ENCODE measurements around the gene HOXA2. TPM values are rescaled to one million over a fixed set of nuclear protein-coding genes. Genes with fewer than 3 reads are reported as not detected.
A peak's percentile ranks its signal among the peaks of the same experiment; 100 is the strongest.

HOXA2 gene
- total RNA-seq, 4 donors from 2014 or later = 3.1 to 7.0 (median 5.0) TPM

DNA sequence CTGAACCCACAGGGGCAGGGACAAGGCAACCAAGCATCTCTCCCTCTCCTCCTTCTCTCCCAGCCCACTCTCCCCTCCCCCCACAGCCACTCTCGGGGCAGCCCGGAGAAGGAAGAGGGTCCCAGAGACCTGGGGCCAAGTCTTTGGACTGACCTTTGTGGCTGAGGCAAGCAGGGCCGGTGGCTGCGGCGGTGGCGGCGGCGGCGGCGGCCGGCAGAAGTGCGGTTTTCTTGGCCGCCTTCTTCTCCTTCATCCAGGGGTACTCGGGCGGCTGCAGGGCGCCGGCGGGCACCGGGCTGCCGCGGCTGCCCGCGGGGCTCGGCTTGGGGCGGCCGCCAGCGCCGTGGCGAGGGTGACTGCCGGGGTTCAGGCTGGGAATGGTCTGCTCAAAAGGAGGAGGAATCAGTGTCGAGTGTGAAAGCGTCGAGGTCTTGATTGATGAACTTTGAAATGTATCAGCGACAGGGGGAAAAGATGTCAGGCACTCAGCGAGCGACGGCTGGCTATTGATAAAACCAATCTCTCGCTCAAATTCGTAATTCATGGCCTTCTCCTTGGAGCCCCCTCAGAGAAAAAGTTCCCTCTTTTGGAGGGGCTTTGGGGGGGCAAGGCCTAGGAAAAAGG is 414 bp downstream of the HOXA2 start:
- Histone ChIP-seq H3K36me3 (no peaks in the 10 kb centered on the region), H3K27ac (peak overlapping the region; percentile 94 to 99 (median 98)), H3K4me3 (peak overlapping the region; percentile 48 to 96), H3K4me1 (peaks cover 0 to 69% (median 4%) of the 10 kb centered on the region in 3 donors), H3K27me3 (no peaks in the 10 kb centered on the region), H3K9me3 (no peaks in the 10 kb centered on the region)
- TF ChIP-seq POLR2AphosphoS5 (IDR thresholded peaks at IDR 0.05) (no peak), EP300 (IDR thresholded peaks at IDR 0.05) (no peak), POLR2A (IDR thresholded peaks at IDR 0.05) (no peak)
- TF ChIP-seq, protein P1, sequence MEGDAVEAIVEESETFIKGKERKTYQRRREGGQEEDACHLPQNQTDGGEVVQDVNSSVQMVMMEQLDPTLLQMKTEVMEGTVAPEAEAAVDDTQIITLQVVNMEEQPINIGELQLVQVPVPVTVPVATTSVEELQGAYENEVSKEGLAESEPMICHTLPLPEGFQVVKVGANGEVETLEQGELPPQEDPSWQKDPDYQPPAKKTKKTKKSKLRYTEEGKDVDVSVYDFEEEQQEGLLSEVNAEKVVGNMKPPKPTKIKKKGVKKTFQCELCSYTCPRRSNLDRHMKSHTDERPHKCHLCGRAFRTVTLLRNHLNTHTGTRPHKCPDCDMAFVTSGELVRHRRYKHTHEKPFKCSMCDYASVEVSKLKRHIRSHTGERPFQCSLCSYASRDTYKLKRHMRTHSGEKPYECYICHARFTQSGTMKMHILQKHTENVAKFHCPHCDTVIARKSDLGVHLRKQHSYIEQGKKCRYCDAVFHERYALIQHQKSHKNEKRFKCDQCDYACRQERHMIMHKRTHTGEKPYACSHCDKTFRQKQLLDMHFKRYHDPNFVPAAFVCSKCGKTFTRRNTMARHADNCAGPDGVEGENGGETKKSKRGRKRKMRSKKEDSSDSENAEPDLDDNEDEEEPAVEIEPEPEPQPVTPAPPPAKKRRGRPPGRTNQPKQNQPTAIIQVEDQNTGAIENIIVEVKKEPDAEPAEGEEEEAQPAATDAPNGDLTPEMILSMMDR (IDR thresholded peaks at IDR 0.05) = no peak
- WGBS, 2 donors (ENCODE audit: low coverage in 1 of 2) = 0% methylated on average over 2 to 4 of the region's 39 CpGs
- ATAC-seq = no peak

DNA sequence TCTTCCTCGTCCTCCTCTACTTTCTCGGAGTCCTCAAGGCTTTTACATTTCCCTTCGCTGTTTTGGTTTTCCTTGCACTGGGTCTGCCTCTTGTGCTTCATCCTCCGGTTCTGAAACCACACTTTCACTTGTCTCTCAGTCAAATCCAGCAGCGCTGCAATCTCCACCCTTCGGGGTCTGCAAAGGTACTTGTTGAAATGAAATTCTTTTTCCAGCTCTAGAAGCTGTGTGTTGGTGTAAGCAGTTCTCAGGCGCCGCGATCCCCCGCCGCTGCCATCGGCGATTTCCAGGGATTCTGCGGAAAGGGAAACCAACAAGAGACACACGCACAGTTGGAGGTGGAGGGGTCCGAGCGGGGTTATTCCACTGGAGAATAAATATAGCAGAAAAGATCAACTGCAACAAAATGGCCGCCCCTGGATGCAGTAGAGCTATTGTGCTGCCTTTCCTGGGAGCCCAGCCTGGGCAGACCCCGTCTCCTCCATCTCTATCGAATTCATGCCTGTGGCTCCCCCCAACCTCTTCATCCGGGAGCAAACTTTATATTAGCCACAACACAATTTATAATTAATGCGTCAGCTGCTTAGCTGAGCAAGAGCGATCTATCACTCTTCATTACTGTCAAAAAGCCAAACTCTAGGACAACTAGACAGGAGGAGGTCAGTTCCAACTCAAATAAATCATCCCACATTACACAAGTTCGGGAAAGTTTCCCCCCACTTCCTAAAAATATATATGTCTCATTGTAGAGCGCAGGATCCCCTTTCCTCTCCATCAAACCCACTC is 1.1 kb downstream of the HOXA2 start:
- 0 to 6% methylated on average over 10 to 15 of the region's 25 CpGs for WGBS, 2 donors (ENCODE audit: low coverage in 1 of 2)
- TF ChIP-seq POLR2A (IDR thresholded peaks at IDR 0.05) = peak in 1 of 2 donors; percentile 4
- no peak for TF ChIP-seq EP300 (IDR thresholded peaks at IDR 0.05)
- TF ChIP-seq POLR2AphosphoS5 (IDR thresholded peaks at IDR 0.05) = peak; percentile 76
- Histone ChIP-seq H3K4me1 (peaks cover 0 to 62% (median 4%) of the 10 kb centered on the region in 3 donors), H3K27me3 (no peaks in the 10 kb centered on the region), H3K4me3 (peak overlapping the region; percentile 48 to 96), H3K27ac (peak overlapping the region; percentile 94 to 99 (median 98)), H3K9me3 (no peaks in the 10 kb centered on the region), H3K36me3 (no peaks in the 10 kb centered on the region)
- ATAC-seq = no peak

DNA sequence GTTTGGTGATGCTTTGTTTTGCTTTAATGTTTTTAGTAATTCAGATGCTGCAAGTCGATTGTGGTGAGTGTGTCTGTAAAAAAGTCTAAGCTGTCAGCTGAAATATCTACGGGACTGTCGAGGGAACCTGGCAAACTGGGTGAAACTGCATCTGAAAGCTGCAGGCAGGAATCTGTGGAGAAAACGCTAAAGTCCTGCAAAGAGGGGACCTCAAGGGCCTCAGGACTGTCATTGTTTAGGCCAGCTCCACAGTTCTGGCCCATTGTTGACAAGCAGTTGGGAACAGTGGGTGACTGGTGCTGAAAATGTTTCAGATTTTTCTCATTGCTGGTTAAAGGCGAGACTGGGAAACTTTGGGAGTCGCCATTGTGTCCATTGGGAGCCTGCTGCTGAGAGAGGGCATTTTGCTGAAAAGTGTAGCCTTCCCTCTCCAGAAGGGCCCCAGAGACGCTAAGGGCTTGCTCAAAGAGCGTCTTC is 1.8 kb downstream of the HOXA2 start:
- H3K36me3 ChIP-seq = no peaks in the 10 kb centered on the region
- 6 to 7% methylated on average over 8 of the region's 8 CpGs for WGBS, 2 donors (ENCODE audit: low coverage in 1 of 2)
- H3K27me3 ChIP-seq = no peaks in the 10 kb centered on the region
- peak overlapping the region; percentile 48 to 96 for H3K4me3 ChIP-seq
- peak overlapping the region; percentile 94 to 99 (median 98) for H3K27ac ChIP-seq
- H3K9me3 ChIP-seq = no peaks in the 10 kb centered on the region
- peaks cover 0 to 56% (median 4%) of the 10 kb centered on the region in 3 donors for H3K4me1 ChIP-seq
- TF ChIP-seq POLR2A (IDR thresholded peaks at IDR 0.05) (peak in 1 of 2 donors; percentile 4), POLR2AphosphoS5 (IDR thresholded peaks at IDR 0.05) (no peak)
- no peak for ATAC-seq

DNA sequence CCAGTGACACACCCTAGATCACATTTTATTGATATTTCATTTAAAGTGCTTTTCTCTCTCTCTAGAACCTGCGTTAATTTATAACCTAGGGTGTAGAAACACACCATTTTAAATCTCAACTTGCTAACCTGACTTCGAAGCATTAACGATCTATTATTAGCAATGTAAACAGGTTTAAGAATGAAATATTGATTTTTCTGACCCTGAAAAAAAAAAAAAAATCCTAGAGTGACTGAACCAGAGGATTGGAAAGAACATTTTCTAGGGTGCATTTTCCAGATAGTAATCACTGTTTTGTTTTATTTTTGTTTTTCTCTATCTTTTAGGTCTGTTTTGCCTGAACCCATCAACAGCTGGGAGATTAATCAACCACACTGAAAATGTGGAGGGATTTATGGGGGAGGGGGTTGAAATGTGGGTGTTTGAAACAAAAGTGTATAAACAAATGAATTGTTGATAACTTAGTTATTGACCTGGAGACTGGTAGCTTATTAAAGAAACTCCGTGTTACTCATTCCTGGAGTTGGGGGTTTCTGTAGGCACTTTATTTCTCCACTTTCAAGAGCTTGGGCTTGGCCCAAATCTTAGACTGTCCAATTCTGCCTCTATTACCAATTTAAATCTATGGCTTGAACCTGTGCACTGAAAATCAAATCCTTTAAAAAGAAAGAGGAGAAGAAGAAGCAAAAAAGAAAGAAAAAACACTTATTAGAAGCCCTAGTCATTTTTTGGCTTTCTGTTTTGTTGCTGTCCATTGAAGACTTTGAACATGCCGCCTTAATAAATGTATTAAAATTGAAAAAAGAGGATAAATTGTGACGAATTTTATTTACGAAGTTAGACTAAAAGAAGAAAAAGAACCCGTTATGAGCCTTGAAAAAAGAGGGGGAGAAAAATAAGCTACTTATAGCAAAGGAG is 2.8 kb downstream of the HOXA2 start:
- Histone ChIP-seq H3K36me3 (no peaks in the 10 kb centered on the region), H3K9me3 (no peaks in the 10 kb centered on the region), H3K4me1 (peaks cover 0 to 55% (median 4%) of the 10 kb centered on the region in 3 donors), H3K4me3 (peak overlapping the region; percentile 74 to 96), H3K27ac (peak overlapping the region; percentile 93 to 99 (median 96)), H3K27me3 (no peaks in the 10 kb centered on the region)
- no peak for TF ChIP-seq EP300 (IDR thresholded peaks at IDR 0.05)
- no peak for TF ChIP-seq POLR2AphosphoS5 (IDR thresholded peaks at IDR 0.05)
- ATAC-seq = no peak
- WGBS, 2 donors (ENCODE audit: low coverage in 1 of 2) = 18 to 26% methylated on average over 8 of the region's 8 CpGs

DNA sequence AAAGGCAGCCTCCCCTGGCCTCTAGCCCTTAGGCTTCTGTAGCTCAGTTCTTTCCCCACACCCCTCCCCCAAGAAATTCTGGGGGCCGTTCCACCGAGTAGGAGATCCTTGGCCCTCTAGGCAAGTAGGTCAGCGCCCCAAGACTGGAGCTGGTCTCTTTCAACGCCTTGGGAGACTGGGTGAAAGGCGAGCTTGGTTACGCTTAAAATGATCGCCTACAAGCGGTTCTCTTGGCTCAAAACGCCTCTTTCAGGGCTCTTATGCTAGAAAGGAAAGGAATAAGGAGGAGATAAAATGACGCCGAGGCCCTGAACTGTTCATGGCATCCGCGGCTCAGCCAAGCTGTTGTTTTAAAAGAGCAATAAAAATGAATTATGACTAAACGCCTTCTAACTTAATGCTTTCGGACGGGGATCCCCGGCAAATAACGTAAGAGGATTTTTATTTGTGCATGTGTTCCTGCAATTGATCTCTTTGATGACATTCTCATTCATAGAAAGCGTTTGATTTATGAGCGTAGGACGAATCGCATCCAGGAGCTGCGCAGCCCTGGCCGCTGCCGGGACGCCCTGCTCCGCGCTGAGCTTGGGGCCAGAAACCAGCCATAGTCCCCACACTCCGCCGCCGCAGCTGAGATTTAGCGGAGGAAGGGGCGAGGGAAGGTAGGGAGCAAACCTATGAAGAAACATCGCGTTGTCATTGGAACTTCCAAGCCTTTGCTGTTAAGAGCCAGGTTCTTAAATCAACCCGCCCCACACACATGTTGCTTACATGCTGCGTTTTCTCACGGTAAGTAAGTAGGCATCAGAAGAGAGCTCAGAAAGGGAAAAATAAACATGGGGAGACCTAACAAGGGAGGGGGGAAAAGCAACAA is 3.7 kb downstream of the HOXA2 start:
- ATAC-seq = no peak
- no peaks in the 10 kb centered on the region for H3K27me3 ChIP-seq
- H3K9me3 ChIP-seq = no peaks in the 10 kb centered on the region
- TF ChIP-seq POLR2AphosphoS5 (IDR thresholded peaks at IDR 0.05) (peak; percentile 80), POLR2A (IDR thresholded peaks at IDR 0.05) (peak in 1 of 2 donors; percentile 17), EP300 (IDR thresholded peaks at IDR 0.05) (no peak)
- TF ChIP-seq, protein P1 (IDR thresholded peaks at IDR 0.05) = no peak
- no peaks in the 10 kb centered on the region for H3K36me3 ChIP-seq
- H3K27ac ChIP-seq = peak overlapping the region; percentile 82 to 99 (median 96)
- WGBS, 2 donors (ENCODE audit: low coverage in 1 of 2) = 4 to 11% methylated on average over 14 to 19 of the region's 38 CpGs
- H3K4me1 ChIP-seq = peaks cover 0 to 46% (median 4%) of the 10 kb centered on the region in 3 donors
- peak overlapping the region; percentile 74 to 96 for H3K4me3 ChIP-seq
